Progenitor cell of endocrine pancreas (in vitro differentiated cells): Measurements from ENCODE around the gene BMPR1B. TPM values are rescaled to one million over a fixed set of nuclear protein-coding genes. Genes with fewer than 3 reads are reported as not detected.

ENCODE experiments used
- DNase-seq: peaks from one replicate; pipeline ENCODE4 v3.0.0; 2021; ENCODE audit warnings: low spot score; ENCODE audit not compliant: unreplicated experiment
- H3K27ac Mint-ChIP-seq: 2 replicates; pipeline ENCODE4 v1.8.0; 2021; ENCODE audit warnings: mild to moderate bottlenecking, moderate library complexity, mixed read lengths
- H3K27me3 Mint-ChIP-seq: 2 replicates; pipeline ENCODE4 v1.8.0; 2021; ENCODE audit warnings: mixed read lengths
- H3K36me3 Mint-ChIP-seq: 2 replicates; pipeline ENCODE4 v1.8.0; 2022; ENCODE audit warnings: mixed read lengths; ENCODE audit not compliant: insufficient read depth
- H3K4me1 Mint-ChIP-seq: 2 replicates; pipeline ENCODE4 v1.8.0; 2021; ENCODE audit warnings: low read depth, mixed read lengths
- H3K4me3 Mint-ChIP-seq: 2 replicates; pipeline ENCODE4 v1.8.0; 2021; ENCODE audit warnings: low read depth, mild to moderate bottlenecking, moderate library complexity, mixed read lengths
- H3K9me3 Mint-ChIP-seq: 2 replicates; pipeline ENCODE4 v1.8.0; 2021; ENCODE audit warnings: low read depth, mixed read lengths
- CTCF ChIP-seq: fragments of 200-600 bp; sonication (generic); IDR thresholded peaks from one replicate; pipeline ENCODE4 v1.5.0; 2021; ENCODE audit warnings: antibody characterized with exemption, mild to moderate bottlenecking; ENCODE audit not compliant: unreplicated experiment
- total RNA-seq: library from RNA; stranded (reverse); gene quantifications from 2 replicates; pipeline ENCODE4 v1.2.1, GENCODE V29; 2021

Gene BMPR1B
- total RNA-seq, 1 donor from 2014 or later = 21.1 TPM

- Mint-ChIP-seq H3K27me3 (no peaks in the 10 kb centered on the region), H3K4me1 (peaks cover 5% of the 10 kb centered on the region), H3K27ac (no peak overlapping the region), H3K4me3 (no peak overlapping the region), H3K36me3 (peaks cover 3% of the 10 kb centered on the region), H3K9me3 (peaks cover 14% of the 10 kb centered on the region)
- no peak for TF ChIP-seq CTCF
- no peak for DNase-seq
Observed at GRCh38 chr4:95066050-95066449, 308.3 kb downstream of the BMPR1B start.

- H3K4me3 Mint-ChIP-seq = no peak overlapping the region
- no peaks in the 10 kb centered on the region for H3K27me3 Mint-ChIP-seq
- no peak for DNase-seq
- peaks cover 14% of the 10 kb centered on the region for H3K9me3 Mint-ChIP-seq
- TF ChIP-seq CTCF = no peak
- peaks cover 9% of the 10 kb centered on the region for H3K4me1 Mint-ChIP-seq
- no peak overlapping the region for H3K27ac Mint-ChIP-seq
- peaks cover 3% of the 10 kb centered on the region for H3K36me3 Mint-ChIP-seq
Observed at GRCh38 chr4:95068401-95068800, 310.6 kb downstream of the BMPR1B start.

- H3K36me3 Mint-ChIP-seq = peaks cover 3% of the 10 kb centered on the region
- H3K4me1 Mint-ChIP-seq = peaks cover 12% of the 10 kb centered on the region
- H3K27me3 Mint-ChIP-seq = no peaks in the 10 kb centered on the region
- no peak overlapping the region for H3K27ac Mint-ChIP-seq
- peaks cover 8% of the 10 kb centered on the region for H3K9me3 Mint-ChIP-seq
- DNase-seq = no peak
- no peak for TF ChIP-seq CTCF
- H3K4me3 Mint-ChIP-seq = no peak overlapping the region
Observed at GRCh38 chr4:95068818-95069478, 311.2 kb downstream of the BMPR1B start.

- peak overlapping the region; percentile 10 for H3K27ac Mint-ChIP-seq
- peaks cover 24% of the 10 kb centered on the region for H3K4me1 Mint-ChIP-seq
- H3K9me3 Mint-ChIP-seq = peaks cover 4% of the 10 kb centered on the region
- H3K27me3 Mint-ChIP-seq = no peaks in the 10 kb centered on the region
- TF ChIP-seq CTCF = no peak
- H3K4me3 Mint-ChIP-seq = no peak overlapping the region
- DNase-seq = no peak
- H3K36me3 Mint-ChIP-seq = peaks cover 2% of the 10 kb centered on the region
Observed at GRCh38 chr4:95071851-95072250, 314.1 kb downstream of the BMPR1B start.

GRCh38 chr4:95073646-95074045 lies 315.9 kb downstream of the BMPR1B start:
- no peak for DNase-seq
- no peak for TF ChIP-seq CTCF
- H3K4me1 Mint-ChIP-seq = peaks cover 26% of the 10 kb centered on the region
- no peaks in the 10 kb centered on the region for H3K9me3 Mint-ChIP-seq
- no peaks in the 10 kb centered on the region for H3K27me3 Mint-ChIP-seq
- H3K27ac Mint-ChIP-seq = no peak overlapping the region
- H3K36me3 Mint-ChIP-seq = peaks cover 2% of the 10 kb centered on the region
- H3K4me3 Mint-ChIP-seq = no peak overlapping the region
